GM21447 (cell line): ENCODE results near the gene KHDRBS1.
A peak's percentile ranks its signal among the peaks of the same experiment; 100 is the strongest.
"Not testable (repeated sequence)": the region's sequence is repeated elsewhere in the genome, so short reads cannot be mapped to it uniquely, and the experiment has no call there.

Experiments
- ATAC-seq: cut with Tn5 transposase; IDR thresholded peaks from one replicate; pipeline ENCODE4 v1.9.1; 2021; ENCODE audit not compliant: unreplicated experiment

The KHDRBS1 gene

DNA sequence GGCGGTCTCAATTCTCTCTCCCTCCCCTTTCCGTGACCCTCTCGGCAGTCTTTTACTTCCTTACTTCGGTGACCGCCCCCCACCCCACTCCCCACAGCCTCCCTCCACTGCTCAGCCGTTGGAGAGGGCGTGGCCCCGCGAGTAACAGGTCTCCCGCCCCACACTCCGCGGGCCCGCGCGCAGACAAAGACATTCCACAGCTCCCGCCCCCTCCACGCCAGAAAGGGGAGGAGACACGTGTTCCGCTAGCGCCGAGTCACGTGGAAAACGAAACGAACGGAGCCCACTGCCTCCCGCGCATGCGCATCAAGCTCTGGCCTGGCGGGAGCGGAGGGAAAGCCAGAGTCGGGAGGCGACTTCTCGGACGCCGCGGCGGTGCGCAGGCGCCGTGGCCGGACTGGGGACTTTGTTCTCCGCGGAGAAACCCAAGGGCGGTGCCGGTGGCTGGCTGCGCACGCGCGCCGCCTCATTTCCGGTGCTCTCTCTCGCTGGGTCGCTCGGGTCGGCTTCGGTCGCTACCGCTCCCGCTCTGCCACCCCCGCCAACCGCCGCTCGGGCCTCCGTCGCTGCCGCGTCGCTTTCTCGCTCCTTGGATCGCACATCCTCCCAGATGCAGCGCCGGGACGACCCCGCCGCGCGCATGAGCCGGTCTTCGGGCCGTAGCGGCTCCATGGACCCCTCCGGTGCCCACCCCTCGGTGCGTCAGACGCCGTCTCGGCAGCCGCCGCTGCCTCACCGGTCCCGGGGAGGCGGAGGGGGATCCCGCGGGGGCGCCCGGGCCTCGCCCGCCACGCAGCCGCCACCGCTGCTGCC lies at the start of gene KHDRBS1:
Gene KHDRBS1 (plus strand): TSS at position 483 of the 813 bp plus-strand sequence. CDS start 128 bp downstream, at position 611.
- peak; percentile 64 for ATAC-seq

GRCh38 chr1:31970873-31971272 lies 42.8 kb upstream of the KHDRBS1 start:
- ATAC-seq: no peak

GRCh38 chr1:31976401-31976800 lies 37.3 kb upstream of the KHDRBS1 start:
- no peak for ATAC-seq

DNA sequence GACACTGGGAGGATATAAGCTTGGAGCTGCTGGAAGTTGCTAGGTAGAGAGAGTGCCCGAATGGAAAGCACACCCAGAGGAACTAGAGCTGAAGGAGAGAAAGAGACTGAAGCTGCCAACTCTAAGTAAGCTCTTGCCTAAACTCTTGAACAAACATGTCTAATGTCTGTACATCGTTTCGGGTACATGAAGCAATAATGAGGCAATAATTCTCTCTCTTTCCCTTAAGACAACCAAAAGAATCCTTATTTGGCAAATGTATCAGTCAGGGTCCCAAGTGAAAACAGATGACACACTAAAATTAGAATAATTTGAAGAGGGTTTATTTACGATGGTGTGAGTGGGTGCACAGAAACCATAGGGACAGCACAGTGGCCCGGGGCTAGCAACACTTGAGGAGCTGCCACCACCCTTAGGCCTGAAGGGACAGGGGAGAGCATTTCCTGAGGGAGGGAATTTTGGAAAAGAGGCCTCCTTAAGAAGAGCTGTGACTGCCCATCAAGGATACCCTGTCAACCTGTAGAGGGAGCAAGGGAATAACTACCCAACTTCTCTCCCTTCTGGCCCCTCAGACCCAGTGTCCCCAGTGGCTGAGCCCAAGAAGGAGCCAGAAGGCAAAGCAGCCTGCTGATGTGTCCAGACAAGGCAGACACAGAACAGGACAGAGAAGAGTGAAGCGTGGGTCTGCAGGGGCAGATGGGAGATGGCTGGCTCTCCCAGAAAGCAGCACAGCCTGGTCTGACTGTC lies 36.1 kb upstream of the KHDRBS1 start:
- no peak for ATAC-seq

- no peak for ATAC-seq
These were observed 34.7 kb upstream of the KHDRBS1 start for GRCh38 chr1:31978843-31979400.

GRCh38 chr1:31980835-31981455 lies 32.7 kb upstream of the KHDRBS1 start:
- peak; percentile 57 for ATAC-seq

DNA sequence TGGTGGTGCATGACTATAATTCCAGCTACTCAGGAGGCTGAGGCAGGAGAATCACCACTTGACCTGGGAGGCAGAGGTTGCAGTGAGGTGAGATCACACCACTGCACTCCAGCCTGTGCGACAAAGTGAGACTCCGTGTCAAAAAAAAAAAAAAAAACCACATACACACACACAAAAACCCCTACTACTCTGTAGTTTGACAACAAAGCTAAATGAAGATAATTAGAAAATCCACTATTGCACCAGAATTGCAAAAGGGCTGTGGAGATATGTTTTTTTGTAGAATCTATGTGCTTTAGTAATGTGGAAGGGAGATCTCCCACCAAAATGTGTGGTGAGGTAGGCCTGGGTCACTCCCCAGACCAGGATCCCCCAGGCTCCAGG lies 32.2 kb upstream of the KHDRBS1 start:
- no peak for ATAC-seq

DNA sequence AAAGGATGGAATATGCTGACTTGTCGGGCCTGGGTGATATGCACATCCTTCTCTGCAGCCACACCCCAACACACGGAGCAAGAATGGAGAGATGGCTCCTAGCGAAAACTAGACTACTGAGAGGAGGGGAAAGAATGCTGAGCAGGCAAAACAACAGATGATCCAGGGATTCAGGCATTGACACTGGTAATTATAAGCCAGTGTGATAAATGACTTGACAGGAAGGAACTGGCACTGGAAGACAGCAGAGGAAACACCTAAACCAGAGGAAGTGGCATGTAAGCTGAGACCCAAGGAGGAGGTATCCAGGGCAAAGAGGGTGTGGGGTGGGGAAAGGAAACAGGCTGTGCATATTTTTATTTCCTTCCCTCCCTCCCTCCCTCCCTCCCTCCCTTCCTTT lies 31.7 kb upstream of the KHDRBS1 start:
- ATAC-seq: no peak

GRCh38 chr1:31984419-31985347 lies 29.0 kb upstream of the KHDRBS1 start:
- no peak for ATAC-seq

DNA sequence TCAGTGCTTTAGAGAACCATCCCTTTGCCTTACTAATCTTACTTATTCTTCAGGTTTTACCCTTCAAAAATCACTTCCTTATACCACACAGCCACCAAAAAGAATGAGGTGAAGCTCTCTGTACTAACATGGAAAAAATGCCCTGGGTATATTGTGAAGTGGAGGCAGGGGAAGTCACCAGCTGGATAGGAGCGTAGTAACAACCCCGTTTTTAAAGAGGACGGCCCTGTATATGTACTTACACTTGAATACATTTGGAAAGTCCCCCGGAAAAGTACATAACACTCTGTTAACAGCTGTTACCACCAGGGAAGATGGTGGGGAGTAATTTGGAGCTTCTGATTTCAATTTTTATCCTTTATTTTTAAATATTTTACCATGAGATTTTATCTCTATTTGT lies 28.2 kb upstream of the KHDRBS1 start:
- no peak for ATAC-seq

DNA sequence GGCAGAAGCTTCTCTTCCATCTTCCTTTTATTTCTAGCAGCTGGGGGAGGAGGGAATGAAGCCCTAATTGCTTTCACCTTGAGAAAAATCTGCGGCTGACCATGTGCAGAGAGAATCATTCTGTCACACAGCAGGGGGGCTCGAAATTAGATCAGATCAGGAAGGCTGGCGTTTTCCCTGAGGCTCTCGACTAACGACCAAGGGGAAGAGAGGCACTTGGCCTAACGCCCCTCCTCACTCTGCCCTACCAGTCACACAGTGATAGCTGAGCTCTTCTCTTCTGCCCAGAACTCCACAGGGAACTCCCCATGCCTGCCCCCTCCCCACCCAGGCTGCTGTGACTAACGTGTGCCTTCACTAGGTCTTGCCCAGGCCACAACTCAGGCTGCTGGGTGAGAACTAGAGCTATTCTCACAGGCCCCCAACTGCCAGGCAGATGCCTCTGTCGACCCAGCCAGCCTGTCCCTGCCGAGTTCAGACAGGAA lies 26.5 kb upstream of the KHDRBS1 start:
- ATAC-seq: no peak

GRCh38 chr1:31989964-31990363 lies 23.7 kb upstream of the KHDRBS1 start:
- no peak for ATAC-seq

GRCh38 chr1:31991182-31991581 lies 22.5 kb upstream of the KHDRBS1 start:
- ATAC-seq: no peak

DNA sequence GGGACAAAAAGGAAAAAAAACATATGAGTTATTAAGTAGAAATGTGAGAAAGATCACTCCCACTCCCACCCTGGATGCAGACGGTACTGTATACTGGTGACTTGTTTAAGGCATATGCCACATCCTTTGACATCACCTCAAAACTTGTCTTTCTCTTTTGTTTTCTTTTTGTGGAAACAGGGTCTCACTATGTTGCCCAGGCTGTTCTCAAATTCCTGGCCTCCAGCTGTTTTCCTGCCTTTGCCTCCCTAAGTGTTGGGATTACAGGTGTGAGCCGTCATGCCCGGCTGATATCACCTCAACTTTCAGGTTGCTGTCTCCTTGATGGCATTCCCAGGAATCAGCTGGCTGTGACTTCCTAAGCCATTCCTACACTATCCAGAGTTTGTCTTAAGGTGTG lies 18.4 kb upstream of the KHDRBS1 start:
- no peak for ATAC-seq

DNA sequence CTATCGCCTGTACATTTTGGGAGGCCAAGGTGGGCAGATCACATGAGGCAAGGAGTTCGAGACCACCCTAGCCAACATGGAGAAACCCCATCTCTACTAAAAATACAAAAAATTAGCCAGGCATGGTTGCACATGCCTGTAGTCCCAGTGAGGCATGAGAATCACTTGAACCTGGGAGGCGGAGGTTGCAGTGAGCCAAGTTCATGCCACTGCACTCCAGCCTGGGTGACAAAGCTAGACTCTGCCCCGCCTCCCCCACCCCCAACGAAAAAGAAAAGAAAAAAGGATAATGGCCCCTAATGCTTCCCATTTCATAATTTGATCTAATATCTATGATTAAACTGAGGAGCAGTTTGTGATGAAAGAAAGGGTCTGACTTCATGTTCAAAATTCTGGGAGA lies 17.5 kb upstream of the KHDRBS1 start:
- ATAC-seq: not testable (repeated sequence)

DNA sequence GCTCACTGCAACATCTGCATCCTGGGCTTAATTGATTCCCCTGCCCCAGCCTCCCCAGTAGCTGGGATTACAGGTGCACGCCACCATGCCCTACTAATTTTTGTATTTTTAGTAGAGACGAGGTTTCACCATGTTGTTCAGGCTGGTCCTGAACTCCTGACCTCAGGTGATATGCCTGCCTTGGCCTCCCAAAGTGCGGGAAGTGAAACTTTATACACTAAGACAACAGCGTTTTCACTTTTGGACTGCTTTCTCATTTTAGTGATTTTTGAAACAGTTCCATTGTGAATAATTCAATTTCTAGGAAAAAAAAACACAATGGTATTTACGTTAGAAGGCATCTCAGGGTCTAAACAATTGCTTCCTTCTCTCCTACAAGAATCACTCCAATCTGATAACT lies 11.8 kb upstream of the KHDRBS1 start:
- no peak for ATAC-seq

DNA sequence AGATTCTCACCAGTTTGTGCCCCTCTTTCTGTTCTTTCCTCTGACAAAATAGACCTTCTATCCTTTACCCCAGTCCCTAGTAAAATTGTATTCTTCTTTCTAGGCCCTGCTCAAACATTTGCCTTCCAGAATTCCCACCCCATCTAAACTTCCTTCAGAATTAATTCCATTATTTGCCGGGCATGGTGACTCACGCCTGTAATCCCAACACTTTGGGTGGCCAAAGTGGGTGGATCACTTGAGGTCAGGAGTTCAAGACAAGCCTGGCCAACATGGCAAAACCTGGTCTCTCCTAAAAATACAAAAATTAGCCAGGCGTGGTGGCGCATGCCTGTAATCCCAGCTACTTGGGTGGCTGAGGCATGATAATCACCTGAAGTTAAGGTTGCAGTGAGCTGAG lies 11.4 kb upstream of the KHDRBS1 start:
- not testable (repeated sequence) for ATAC-seq

GRCh38 chr1:32005522-32005921 lies 8.1 kb upstream of the KHDRBS1 start:
- ATAC-seq: no peak

DNA sequence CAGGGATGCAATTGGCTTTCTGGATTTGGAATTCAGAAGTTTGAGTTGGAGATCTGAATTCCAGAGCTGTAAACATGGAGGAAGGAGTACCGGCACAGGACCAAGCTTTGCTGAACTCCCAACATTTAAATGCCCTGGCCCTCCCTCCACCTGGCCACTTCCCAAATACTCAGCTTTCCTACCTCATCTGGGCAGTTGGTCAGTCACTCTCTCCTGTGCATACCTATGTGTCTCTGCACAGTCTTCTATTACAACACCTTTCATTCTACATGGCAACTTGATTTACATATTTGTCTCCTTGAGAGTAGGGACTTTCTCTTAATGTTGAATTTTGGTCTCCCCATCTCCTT lies 6.1 kb upstream of the KHDRBS1 start:
- ATAC-seq: no peak

- ATAC-seq: no peak
These were observed 3.4 kb upstream of the KHDRBS1 start for GRCh38 chr1:32010246-32010645.
